Hepatocyte (in vitro differentiated cells): Measurements from ENCODE around the gene AHSG.

Experiments used
- EZH2 ChIP-seq: fragments of 200-600 bp; sonication (generic); IDR thresholded peaks from 2 replicates; pipeline ENCODE4 v1.6.1; 2016; ENCODE audit warnings: antibody characterized with exemption, mild to moderate bottlenecking, borderline replicate concordance
- TF ChIP-seq, protein P1 (sequence below): fragments of 200-600 bp; sonication (generic); IDR thresholded peaks from 2 replicates; pipeline ENCODE4 v1.5.1; 2016; ENCODE audit warnings: antibody characterized with exemption, mild to moderate bottlenecking; ENCODE audit not compliant: poor library complexity

DNA sequence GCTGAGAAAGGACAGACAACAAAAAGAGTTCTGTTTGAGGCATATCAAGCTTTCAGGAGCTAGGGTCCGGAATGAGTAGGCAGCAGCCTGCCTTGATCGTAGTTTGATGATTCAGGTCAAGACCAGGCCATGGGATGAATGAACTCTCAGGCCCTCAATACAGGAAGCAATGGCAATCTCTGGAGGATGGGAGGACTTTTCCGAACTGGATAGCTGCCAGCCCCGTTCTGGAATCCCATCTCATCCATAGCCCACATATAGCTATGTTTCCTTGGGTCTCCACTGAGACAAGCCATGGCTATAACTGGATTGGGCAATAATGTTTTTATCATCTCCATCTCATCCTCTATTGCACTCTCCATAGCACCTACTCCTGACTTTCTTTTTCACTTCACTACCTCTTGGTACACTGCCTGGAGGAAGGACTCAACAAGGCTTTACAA is 12.8 kb downstream of the AHSG start:
- no peak for TF ChIP-seq EZH2
- TF ChIP-seq, protein P1, sequence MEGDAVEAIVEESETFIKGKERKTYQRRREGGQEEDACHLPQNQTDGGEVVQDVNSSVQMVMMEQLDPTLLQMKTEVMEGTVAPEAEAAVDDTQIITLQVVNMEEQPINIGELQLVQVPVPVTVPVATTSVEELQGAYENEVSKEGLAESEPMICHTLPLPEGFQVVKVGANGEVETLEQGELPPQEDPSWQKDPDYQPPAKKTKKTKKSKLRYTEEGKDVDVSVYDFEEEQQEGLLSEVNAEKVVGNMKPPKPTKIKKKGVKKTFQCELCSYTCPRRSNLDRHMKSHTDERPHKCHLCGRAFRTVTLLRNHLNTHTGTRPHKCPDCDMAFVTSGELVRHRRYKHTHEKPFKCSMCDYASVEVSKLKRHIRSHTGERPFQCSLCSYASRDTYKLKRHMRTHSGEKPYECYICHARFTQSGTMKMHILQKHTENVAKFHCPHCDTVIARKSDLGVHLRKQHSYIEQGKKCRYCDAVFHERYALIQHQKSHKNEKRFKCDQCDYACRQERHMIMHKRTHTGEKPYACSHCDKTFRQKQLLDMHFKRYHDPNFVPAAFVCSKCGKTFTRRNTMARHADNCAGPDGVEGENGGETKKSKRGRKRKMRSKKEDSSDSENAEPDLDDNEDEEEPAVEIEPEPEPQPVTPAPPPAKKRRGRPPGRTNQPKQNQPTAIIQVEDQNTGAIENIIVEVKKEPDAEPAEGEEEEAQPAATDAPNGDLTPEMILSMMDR = no peak
